Lower leg skin (tissue), 4 donors: ENCODE measurements around the gene OCLN. TPM values are rescaled to one million over a fixed set of nuclear protein-coding genes. Genes with fewer than 3 reads are reported as not detected.
A peak's percentile ranks its signal among the peaks of the same experiment; 100 is the strongest.

Experiments
- DNase-seq, 2 donors: peaks; one replicate each; pipeline ENCODE4 v3.0.0-alpha.2; 2019; ENCODE audit warnings: low spot score in 2 of 2
- H3K4me3 ChIP-seq: fragments of 200-600 bp; sonication (generic); 2 replicates; pipeline ENCODE4 v1.5.1; 2017; ENCODE audit warnings: mild to moderate bottlenecking, low read depth; ENCODE audit not compliant: poor library complexity, severe bottlenecking
- POLR2A ChIP-seq, 2 donors: fragments of 450-650 bp; IDR thresholded peaks; one replicate each; pipeline ENCODE4 v1.6.1; 2016 to 2017; ENCODE audit warnings: antibody characterized with exemption in 2 of 2, mild to moderate bottlenecking in 1 of 2, moderate library complexity in 1 of 2
- WGBS, 2 donors: methylation state at CpG; one replicate each; pipeline ENCODE4 v1.1.5; 2018; 5-methylcytosine and 5-hydroxymethylcytosine counted together
- intact Hi-C: fragments of 100-400 bp; cut with DNase I; formaldehyde crosslinking; loops from one replicate; pipeline ENCODE4 v1.15.0; 2023; ENCODE audit warnings: low total_unique reads
- total RNA-seq, 4 donors: library from RNA; depleted of rRNA; stranded (reverse); fragments of >200 nt; gene quantifications; one replicate each; pipeline ENCODE4 v1.1.0, GENCODE V29; 2016
- TF ChIP-seq, protein P1 (sequence below), 3 donors: fragments of 450-650 bp; IDR thresholded peaks; one replicate each; pipeline ENCODE4 v1.5.1; 2016; ENCODE audit warnings: antibody characterized with exemption in 3 of 3, mild to moderate bottlenecking in 3 of 3, moderate library complexity in 2 of 3

Gene OCLN
- total RNA-seq, 4 donors from 2014 or later = 71.0 to 102 (median 89.6) TPM

DNA sequence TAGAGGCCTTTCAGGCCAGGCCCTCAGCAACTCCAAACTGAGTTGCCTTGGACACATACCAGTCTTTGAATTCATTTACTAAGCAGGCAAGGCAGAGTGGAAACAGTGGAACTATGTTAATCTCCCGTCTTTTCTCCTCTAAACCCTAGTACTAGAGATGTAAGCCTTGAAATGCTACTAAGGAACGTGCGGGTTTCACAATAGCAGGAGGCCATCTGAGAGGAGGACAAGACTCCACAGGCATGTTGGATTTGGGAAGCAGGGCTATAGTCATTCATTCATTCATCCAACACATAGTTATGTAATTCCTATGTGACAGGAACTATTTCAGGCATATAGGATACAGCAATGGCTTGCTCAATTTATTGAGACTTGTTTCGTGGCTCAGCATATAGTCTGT is 3.3 kb upstream of the OCLN start:
- intact Hi-C loops = no loop called here
- 80 to 82% methylated on average over 4 of the region's 4 CpGs for WGBS, 2 donors
- peak in 1 of 2 donors; percentile 9 for DNase-seq
- TF ChIP-seq POLR2A (IDR thresholded peaks at IDR 0.05) = no peak
- TF ChIP-seq, protein P1, sequence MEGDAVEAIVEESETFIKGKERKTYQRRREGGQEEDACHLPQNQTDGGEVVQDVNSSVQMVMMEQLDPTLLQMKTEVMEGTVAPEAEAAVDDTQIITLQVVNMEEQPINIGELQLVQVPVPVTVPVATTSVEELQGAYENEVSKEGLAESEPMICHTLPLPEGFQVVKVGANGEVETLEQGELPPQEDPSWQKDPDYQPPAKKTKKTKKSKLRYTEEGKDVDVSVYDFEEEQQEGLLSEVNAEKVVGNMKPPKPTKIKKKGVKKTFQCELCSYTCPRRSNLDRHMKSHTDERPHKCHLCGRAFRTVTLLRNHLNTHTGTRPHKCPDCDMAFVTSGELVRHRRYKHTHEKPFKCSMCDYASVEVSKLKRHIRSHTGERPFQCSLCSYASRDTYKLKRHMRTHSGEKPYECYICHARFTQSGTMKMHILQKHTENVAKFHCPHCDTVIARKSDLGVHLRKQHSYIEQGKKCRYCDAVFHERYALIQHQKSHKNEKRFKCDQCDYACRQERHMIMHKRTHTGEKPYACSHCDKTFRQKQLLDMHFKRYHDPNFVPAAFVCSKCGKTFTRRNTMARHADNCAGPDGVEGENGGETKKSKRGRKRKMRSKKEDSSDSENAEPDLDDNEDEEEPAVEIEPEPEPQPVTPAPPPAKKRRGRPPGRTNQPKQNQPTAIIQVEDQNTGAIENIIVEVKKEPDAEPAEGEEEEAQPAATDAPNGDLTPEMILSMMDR (IDR thresholded peaks at IDR 0.05) = no peak
- H3K4me3 ChIP-seq = no peak overlapping the region

DNA sequence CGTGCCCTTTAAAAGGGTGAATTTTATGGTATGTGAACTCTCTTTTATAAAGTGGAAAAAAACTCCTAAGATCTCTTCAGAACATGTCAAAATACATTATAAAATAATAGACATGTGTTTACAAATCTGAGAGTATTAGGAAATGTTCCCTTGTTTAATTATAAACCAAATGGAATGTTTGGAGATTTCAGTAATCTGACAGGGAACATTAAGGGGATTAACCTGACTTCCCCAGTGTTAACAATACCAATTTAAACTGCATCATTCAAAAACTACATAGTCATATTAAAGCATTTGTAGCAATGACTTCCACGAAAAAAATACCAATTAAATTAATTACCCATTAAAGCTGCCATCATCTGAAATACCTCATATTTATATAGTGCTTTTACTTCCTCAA is 1.6 kb upstream of the OCLN start:
- no peak overlapping the region for H3K4me3 ChIP-seq
- TF ChIP-seq POLR2A (IDR thresholded peaks at IDR 0.05) = no peak
- TF ChIP-seq, protein P1 (IDR thresholded peaks at IDR 0.05) = no peak
- WGBS, 2 donors = 51 to 65% methylated on average over 2 of the region's 2 CpGs
- DNase-seq = no peak
- intact Hi-C loops = no loop called here

DNA sequence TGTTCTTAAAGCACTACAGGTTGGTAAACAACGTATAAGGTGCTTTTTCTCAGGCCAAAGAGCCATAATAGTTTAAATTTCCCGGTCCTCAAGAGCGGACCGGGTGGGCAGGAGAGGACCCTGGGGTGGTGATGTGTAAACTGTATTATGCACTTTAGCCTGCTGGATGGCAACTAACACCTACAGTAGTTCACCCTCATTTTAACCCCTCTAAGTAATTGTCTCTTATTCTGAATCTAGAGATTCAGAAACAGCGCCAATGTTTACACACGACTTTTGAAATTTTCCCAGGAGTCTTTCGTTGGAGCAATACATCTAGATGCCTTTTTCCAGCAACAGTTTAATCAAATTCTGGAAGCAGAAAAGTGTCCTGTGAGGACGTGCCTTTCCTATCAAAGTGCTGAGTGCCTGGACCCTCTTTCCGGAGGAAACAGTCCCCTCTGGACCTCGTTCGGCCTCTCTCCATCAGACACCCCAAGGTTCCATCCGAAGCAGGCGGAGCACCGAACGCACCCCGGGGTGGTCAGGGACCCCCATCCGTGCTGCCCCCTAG is 676 bp upstream of the OCLN start:
- WGBS, 2 donors = 13 to 16% methylated on average over 12 to 17 of the region's 17 CpGs
- TF ChIP-seq, protein P1 (IDR thresholded peaks at IDR 0.05) = no peak
- TF ChIP-seq POLR2A (IDR thresholded peaks at IDR 0.05) = no peak
- intact Hi-C loops = no loop called here
- peak overlapping the region; percentile 39 for H3K4me3 ChIP-seq
- DNase-seq = no peak

DNA sequence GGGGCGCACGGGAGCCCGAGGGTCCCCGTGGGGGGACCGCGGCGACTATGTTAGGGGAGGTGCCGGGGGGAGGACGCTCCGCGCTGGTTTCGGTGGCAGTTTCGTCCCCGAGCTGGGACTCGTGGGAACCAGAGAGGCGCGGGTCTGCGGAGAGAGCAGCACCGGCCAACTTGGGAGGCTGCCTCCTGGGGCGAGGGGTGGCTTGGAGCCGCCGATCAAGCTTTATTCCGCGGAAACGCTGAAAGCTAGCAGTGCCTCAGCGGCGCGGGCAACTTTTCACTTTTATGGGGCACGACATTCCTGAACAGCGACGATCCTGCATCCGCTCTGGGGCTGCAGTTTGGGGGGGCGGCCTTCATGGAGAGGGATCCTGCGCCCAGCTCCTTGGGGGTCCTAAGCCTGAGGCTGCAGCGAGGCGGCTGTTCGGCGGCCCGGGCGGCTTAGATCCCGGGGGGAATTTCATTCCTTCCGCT is 369 bp downstream of the OCLN start:
- TF ChIP-seq, protein P1 (IDR thresholded peaks at IDR 0.05) = no peak
- TF ChIP-seq POLR2A (IDR thresholded peaks at IDR 0.05) = no peak
- DNase-seq = no peak
- H3K4me3 ChIP-seq = peak overlapping the region; percentile 39
- intact Hi-C loops = no loop called here
- WGBS, 2 donors = 0% methylated on average over 31 to 36 of the region's 42 CpGs

DNA sequence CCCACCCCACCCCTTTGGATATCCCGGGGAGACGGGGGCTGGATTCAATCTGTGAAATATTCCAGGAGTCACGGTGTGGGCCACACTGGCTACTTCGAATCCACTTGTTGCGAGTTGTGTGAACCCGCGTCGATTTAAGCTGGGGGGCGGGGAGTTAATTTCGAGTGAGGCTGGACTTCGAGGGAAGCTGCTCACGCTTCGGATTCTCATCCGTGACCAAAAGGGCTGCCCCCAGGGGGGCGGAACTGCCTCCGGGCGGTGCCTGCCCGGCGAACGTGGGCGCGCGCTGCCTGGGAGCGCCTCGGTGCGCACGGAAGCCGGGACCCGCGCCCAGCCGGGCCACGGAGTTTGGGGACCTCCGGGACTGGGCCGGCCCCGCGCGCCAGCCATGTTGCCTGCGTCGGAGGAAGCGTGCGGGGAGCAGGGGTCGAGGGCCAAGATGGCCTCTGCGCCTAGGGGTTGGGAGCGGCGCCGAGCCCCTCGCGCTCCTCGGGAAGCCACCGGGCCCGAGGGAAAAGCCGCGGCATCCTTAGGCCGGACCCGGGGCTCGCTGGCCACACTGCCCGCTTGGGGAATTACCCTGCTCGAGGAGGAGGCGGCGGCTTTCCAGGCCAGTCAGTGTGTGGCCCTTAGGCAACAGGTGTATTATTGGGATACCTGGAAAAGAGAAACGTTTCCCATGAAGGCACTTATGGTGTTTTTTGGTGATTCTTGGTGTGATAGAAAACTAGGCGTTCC is 975 bp downstream of the OCLN start:
- 3 to 4% methylated on average over 15 to 34 of the region's 62 CpGs for WGBS, 2 donors
- no peak for DNase-seq
- intact Hi-C loops = no loop called here
- peak overlapping the region; percentile 39 for H3K4me3 ChIP-seq
- TF ChIP-seq POLR2A (IDR thresholded peaks at IDR 0.05) = no peak
- TF ChIP-seq, protein P1 (IDR thresholded peaks at IDR 0.05) = no peak
